HG02852 (cell line): ENCODE results near the gene NUDT11.
"Not testable (repeated sequence)": the region's sequence is repeated elsewhere in the genome, so short reads cannot be mapped to it uniquely, and the experiment has no call there.

Experiments
- ATAC-seq: cut with Tn5 transposase; IDR thresholded peaks from one replicate; pipeline ENCODE4 v1.9.1; 2021; ENCODE audit warnings: mild to moderate bottlenecking, moderate library complexity; ENCODE audit not compliant: unreplicated experiment

NUDT11 gene

GRCh38 chrX:51496501-51497291 is at the start of gene NUDT11:
Gene NUDT11 (minus strand): TSS chrX:51496592. CDS start chrX:51496444, 148 bp downstream.
- peak; percentile 73 for ATAC-seq

DNA sequence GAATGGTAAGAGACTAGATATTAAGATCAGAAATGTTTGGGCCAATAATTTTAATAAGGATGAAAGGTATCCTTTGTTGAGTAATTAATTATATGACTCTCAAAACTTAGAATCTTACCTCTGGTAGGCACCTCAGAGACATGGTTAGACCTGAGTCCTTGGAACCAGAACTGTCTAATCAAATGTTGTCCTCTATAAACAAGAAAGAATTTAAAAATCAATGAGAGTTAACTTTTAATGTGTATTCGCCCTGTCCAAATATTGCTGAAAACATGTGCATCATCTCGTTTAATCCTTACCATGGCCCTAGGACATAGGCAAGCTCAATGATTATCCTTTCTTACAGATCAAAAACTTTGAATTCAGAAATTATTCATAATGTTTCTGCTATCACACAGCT is 24.0 kb upstream of the NUDT11 start:
- ATAC-seq: no peak

GRCh38 chrX:51519131-51519530 is 22.7 kb upstream of the NUDT11 start:
- ATAC-seq: not testable (repeated sequence)

GRCh38 chrX:51507551-51507950 is 11.2 kb upstream of the NUDT11 start:
- no peak for ATAC-seq

DNA sequence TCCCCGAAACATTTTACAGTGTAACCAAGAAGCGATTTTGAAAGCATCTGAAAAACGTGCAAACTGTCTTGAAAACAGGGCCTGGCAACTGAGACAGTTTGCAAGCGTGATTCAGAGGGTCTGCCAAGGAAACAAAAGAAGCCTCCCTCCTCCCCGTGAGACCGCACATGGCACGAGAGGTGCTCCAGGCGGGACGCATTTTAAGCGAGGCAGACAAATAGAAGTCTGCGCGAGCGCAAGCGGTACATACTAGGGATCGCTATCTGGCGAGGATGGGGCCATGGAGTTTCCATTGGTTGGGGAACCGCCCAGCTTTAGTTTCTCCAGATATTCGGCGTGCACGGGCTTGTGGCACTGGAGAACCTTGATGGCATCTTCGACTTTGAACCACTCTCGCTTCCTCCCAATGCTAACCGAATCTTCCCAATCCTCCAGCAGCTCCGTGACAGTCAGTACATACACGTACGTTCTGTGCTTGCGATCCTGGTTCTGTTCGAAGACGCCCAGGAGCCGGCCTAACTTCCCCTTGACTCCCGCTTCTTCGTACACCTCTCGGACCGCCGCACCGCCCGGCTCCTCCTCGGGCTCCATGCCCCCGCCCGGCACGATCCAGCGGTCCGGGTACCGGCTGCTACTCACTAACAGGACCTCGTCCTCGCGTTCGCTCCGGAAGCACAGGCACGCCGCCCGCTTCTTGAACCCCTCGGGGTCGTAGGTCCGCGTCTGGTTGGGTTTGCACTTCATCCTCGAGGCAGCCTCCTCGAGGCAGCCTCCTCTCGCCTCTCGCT is 497 bp downstream of the NUDT11 start:
- ATAC-seq: not testable (repeated sequence)

- ATAC-seq: no peak
Measured at GRCh38 chrX:51494409-51494808, 2.0 kb downstream of the NUDT11 start.

DNA sequence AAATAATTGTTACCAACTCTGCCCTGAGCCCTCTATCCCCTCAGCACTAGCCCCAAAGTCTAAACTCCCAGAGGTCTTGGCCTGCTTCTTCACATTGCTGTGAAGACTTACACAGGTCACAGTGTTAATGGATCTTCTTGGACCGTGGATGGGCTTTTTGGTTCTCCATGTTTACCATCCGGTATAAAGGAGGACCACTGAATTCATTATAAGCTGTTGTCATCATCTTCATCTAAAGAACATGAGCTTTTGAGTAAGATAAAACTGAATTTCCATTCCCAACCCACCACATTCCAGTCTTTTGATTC is 8.5 kb downstream of the NUDT11 start:
- ATAC-seq: peak; percentile 10

DNA sequence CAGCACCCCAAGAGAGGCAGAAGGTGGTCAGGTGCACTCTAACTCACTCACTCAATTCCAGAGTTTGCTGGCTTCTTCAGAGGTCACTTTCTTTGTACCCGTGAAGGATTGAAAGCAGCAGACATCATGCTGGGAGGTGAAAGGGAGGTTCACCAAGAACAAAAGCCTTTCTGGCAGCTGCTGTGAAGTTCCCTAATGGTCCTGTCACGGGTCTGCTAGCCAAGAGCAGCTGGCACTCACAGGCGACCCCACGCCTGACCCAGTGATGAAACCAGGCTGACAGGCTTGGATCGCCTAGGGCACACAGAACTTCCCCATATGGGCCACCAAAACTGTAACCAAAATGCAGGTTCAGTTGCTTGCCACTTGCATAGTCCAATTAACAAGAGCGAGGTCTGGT is 11.8 kb downstream of the NUDT11 start:
- no peak for ATAC-seq

- not testable (repeated sequence) for ATAC-seq
Measured at GRCh38 chrX:51482411-51482810, 14.0 kb downstream of the NUDT11 start.

GRCh38 chrX:51476930-51477329 is 19.5 kb downstream of the NUDT11 start:
- ATAC-seq: no peak

DNA sequence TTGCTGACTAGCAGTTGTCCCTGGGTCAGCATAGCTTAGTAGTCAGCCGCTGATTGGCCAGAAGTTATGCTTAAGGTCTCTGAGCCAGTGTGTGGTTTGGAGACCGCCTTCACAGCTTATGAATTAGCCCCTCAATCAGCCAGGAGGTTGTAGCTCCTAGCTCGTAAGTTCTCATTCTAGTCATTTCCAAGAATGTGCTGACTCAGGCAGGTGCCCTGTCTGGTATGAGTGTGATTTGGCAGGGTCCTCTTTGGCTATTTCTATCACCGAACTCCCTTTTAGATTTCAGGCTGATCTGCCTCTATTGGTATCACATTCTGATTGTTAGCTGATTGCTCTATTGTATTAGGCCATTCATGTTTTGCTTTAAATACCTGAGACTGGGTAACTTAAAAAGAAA is 33.1 kb downstream of the NUDT11 start:
- no peak for ATAC-seq

DNA sequence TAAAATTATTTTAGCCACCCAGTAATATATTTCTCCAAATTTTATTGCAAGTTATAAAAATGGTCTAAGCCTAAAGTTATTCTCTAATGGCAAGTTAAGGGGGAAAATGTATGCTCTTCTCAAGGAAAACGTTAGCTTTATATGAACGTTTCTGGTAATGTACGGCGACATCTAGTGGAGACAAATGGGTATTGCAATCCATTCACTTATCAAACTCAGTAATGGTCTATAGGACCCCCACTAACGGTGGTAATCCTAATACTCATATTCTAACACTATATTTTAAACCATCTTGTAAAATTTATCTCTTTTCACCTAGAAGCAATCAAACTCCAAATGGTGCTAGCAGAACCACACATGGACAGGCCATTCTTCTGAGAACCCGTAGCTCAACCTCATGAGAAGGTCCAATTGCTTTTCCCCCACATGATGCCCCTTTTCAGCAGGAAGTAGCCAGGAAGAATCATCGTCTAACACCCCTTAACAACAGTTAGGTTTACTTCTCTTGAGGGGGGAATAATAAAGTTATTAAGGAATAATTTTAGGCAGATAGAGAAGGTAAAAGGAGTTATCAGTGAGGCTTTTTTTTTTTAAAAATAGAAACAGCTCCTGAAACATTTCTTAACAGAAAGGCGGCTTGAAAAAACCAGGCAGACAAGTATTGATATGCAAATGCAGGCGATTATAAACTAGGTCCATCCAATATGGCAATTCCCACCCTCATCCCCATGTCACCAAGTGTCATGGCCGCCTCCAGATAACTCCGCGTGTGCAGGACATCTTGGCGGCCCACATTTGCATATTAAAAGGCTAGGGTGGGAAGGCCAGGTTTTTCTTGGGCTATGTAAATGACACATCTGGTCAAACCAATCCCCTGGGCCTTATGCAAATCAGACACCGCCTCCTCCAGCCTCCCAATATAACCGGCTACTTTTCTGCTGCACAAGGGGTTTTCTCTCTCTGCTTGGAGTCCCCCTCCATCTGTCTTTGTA is 35.0 kb downstream of the NUDT11 start:
- ATAC-seq: no peak

DNA sequence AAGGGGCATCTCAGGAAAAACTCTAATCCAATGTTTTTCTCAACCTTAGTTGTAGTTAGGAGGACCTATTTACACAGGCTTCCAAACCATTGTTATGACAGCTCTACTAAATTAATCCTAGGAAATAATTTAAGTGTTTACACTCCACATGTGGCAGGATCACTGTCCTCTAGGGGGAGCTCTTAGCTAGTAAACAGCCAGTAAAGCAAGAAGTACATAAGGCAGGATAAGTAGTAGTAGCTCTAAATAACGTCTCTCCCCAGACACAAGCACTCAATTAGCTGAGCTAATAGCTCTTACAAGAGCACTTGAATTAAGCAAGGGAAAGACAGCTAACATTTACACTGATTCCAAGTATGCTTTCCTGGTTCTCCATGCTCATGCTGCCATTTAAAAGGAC is 37.3 kb downstream of the NUDT11 start:
- no peak for ATAC-seq

GRCh38 chrX:51456814-51457213 is 39.6 kb downstream of the NUDT11 start:
- no peak for ATAC-seq

DNA sequence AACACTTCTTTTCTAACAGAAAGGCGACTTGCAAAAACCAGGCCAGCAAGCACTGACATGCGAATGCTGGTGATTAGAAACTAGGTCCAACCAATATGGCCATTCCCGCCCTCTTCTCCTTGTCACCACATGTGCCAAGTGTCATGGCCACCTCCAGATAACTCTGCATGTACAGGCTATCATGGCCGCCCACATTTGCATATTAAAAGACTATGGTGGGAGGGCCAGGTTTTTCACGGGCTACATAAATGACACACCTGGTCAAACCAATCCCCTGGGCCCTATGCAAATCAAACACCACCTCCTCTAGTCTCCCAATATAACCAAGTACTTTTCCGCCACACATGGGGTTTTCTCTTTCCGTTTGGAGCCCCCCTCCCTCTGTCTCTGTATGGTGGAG is 40.1 kb downstream of the NUDT11 start:
- no peak for ATAC-seq

- ATAC-seq: no peak
Measured at GRCh38 chrX:51440365-51440764, 56.0 kb downstream of the NUDT11 start.
